ENCODE data around the gene CREB3L2.

Gene CREB3L2

GRCh38 chr7:137953043-137953664, 48.7 kb downstream of the CREB3L2 start (continued):
- TF ChIP-seq PRDM6 (tag by site-specific recombination; IDR thresholded peaks at IDR 0.05) = peak; percentile 91
- no peak for TF ChIP-seq ZNF175 (tag by site-specific recombination; IDR thresholded peaks at IDR 0.05)
- TF ChIP-seq TCF7L2 (IDR thresholded peaks at IDR 0.05; ENCODE audit: borderline replicate concordance, low read depth, low read length) = peak; percentile 67; the same call in 1 of the 2 replicates
- 0 out of 2 replicates have a peak, but pooled peaks have one; percentile 46 for TF ChIP-seq ZNF596 (tag by site-specific recombination; IDR thresholded peaks at IDR 0.05)
- TF ChIP-seq SETDB1 (IDR thresholded peaks at IDR 0.05; ENCODE audit: insufficient read length, low read length) = no peak
- TF ChIP-seq GLI2 (tag by site-specific recombination; IDR thresholded peaks at IDR 0.05; ENCODE audit: borderline replicate concordance, low read depth) = peak; percentile 86
- peak; percentile 91 for TF ChIP-seq SP7 (tag by site-specific recombination; IDR thresholded peaks at IDR 0.05)
- TF ChIP-seq ZNF449 (tag by site-specific recombination; IDR thresholded peaks at IDR 0.05) = peak; percentile 47; the same call in 1 of the 2 replicates
- TF ChIP-seq ZNF544 (tag by site-specific recombination; IDR thresholded peaks at IDR 0.05) = no peak
- peak; percentile 80; the same call in 1 of the 2 replicates for TF ChIP-seq ZNF639 (tag by site-specific recombination; IDR thresholded peaks at IDR 0.05)
- no peak for TF ChIP-seq ZNF510 (tag by site-specific recombination; IDR thresholded peaks at IDR 0.05; ENCODE audit: insufficient replicate concordance)
- 0 out of 2 replicates have a peak, but pooled peaks have one; percentile 49 for TF ChIP-seq KLF17 (tag by site-specific recombination; IDR thresholded peaks at IDR 0.05)
- no peak for TF ChIP-seq ZNF37A (tag by site-specific recombination; IDR thresholded peaks at IDR 0.05)
- peak; percentile 76 for TF ChIP-seq FEZF1 (tag by site-specific recombination; IDR thresholded peaks at IDR 0.05)
- no peak for TF ChIP-seq ZNF704 (tag by site-specific recombination; IDR thresholded peaks at IDR 0.05)
- TF ChIP-seq ZNF266 (tag by site-specific recombination; IDR thresholded peaks at IDR 0.05; ENCODE audit: low read depth) = no peak
- TF ChIP-seq KLF10 (tag by site-specific recombination; IDR thresholded peaks at IDR 0.05) = peak; percentile 49
- TF ChIP-seq WT1 (tag by site-specific recombination; IDR thresholded peaks at IDR 0.05) = peak; percentile 86
- peak; percentile 36; the same call in 1 of the 2 replicates for TF ChIP-seq ZNF561 (tag by site-specific recombination; IDR thresholded peaks at IDR 0.05; ENCODE audit: borderline replicate concordance)
- TF ChIP-seq OVOL3 (tag by site-specific recombination; IDR thresholded peaks at IDR 0.05) = peak; percentile 78; the same call in 1 of the 2 replicates
- 0 out of 2 replicates have a peak, but pooled peaks have one; percentile 38 for TF ChIP-seq IKZF3 (tag by site-specific recombination; IDR thresholded peaks at IDR 0.05)
- TF ChIP-seq ZBTB44 (tag by site-specific recombination; IDR thresholded peaks at IDR 0.05) = peak; percentile 59; the same call in 1 of the 2 replicates
- TF ChIP-seq ZBTB8A (tag by site-specific recombination; IDR thresholded peaks at IDR 0.05) = no peak; the same call in 1 of the 2 replicates
- TF ChIP-seq HIC1 (tag by site-specific recombination; IDR thresholded peaks at IDR 0.05) = peak; percentile 71
- peak; percentile 87 for TF ChIP-seq ZNF843 (tag by site-specific recombination; IDR thresholded peaks at IDR 0.05)
- TF ChIP-seq ZNF391 (tag by site-specific recombination; IDR thresholded peaks at IDR 0.05; ENCODE audit: borderline replicate concordance, low read depth) = peak; percentile 0; the same call in 1 of the 2 replicates
- no peak for TF ChIP-seq ZNF155 (tag by site-specific recombination; IDR thresholded peaks at IDR 0.05)
- TF ChIP-seq ZBTB17 (tag by site-specific recombination; IDR thresholded peaks at IDR 0.05) = peak; percentile 89
- 0 out of 2 replicates have a peak, but pooled peaks have one; percentile 27 for TF ChIP-seq ZSCAN30 (tag by site-specific recombination; IDR thresholded peaks at IDR 0.05)
